ENCODE results near the gene TRIM32. TPM values are rescaled to one million over a fixed set of nuclear protein-coding genes. Genes with fewer than 3 reads are reported as not detected.

The TRIM32 gene
- total and polyA plus RNA-seq, 2 of the 13 experiments (the other 11 are each of a cell fraction or from before 2014, with no cell fraction given), result 6.5 to 7.7 TPM

DNA sequence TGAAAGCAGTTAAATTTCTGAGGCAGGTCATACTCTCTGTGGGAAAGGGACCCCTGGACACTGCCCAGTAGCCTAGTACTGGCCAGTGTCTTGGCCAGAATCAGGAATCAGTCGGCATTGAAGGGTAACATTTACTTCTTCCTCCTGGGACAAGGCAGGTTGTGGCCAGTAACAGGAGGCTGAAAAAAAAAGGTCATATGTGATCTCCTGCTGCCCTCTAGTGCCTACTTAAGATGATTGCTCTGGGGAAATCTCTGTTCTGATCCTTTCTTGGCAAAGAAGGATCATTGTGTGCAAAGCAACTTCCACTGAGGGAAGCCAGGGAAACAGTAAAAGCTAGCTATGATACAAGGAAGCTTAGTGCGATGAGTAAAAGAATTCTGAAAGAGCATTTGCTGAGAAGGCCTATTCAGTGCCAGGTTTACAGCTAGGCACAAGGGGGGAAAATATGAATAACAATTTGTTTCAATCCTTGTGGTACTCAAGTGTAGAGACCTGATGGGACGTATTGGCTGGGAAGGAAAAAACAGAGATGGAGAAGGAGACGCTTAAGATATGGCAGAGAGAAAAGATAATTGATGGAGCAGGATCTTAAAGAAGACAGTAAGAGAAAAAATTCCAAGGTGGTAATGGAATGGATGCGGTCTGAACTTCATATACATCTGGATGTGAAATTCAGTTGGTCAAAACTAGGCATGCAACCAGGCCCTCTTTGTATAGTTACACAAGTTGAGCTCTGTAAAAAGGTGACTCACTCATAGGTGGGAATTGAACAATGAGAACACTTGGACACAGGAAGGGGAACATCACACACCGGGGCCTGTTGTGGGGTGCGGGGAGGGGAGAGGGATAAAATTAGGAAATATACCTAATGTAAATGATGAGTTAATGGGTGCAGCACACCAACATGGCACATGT lies 25.8 kb upstream of the TRIM32 start (continued):
- no peak for TF ChIP-seq NCOA1 (CRISPR knock-in tag; IDR thresholded peaks at IDR 0.05)
- TF ChIP-seq ZNF207 (IDR thresholded peaks at IDR 0.05; ENCODE audit: borderline replicate concordance), result no peak
- TF ChIP-seq, protein P1, sequence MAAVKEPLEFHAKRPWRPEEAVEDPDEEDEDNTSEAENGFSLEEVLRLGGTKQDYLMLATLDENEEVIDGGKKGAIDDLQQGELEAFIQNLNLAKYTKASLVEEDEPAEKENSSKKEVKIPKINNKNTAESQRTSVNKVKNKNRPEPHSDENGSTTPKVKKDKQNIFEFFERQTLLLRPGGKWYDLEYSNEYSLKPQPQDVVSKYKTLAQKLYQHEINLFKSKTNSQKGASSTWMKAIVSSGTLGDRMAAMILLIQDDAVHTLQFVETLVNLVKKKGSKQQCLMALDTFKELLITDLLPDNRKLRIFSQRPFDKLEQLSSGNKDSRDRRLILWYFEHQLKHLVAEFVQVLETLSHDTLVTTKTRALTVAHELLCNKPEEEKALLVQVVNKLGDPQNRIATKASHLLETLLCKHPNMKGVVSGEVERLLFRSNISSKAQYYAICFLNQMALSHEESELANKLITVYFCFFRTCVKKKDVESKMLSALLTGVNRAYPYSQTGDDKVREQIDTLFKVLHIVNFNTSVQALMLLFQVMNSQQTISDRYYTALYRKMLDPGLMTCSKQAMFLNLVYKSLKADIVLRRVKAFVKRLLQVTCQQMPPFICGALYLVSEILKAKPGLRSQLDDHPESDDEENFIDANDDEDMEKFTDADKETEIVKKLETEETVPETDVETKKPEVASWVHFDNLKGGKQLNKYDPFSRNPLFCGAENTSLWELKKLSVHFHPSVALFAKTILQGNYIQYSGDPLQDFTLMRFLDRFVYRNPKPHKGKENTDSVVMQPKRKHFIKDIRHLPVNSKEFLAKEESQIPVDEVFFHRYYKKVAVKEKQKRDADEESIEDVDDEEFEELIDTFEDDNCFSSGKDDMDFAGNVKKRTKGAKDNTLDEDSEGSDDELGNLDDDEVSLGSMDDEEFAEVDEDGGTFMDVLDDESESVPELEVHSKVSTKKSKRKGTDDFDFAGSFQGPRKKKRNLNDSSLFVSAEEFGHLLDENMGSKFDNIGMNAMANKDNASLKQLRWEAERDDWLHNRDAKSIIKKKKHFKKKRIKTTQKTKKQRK (IDR thresholded peaks at IDR 0.05; ENCODE audit: low read length), result no peak
- TF ChIP-seq ZFP41 (CRISPR knock-in tag; IDR thresholded peaks at IDR 0.05; ENCODE audit: borderline replicate concordance), result no peak
- TF ChIP-seq SNRNP70 (IDR thresholded peaks at IDR 0.05; ENCODE audit: low read depth, low read length), result no peak
- no peak for TF ChIP-seq PRMT3 (CRISPR knock-in tag; IDR thresholded peaks at IDR 0.05; ENCODE audit: borderline replicate concordance, low read depth)
- peak; percentile 71 for TF ChIP-seq RAD21 (CRISPR knock-in tag; IDR thresholded peaks at IDR 0.05)
- TF ChIP-seq, protein P2, sequence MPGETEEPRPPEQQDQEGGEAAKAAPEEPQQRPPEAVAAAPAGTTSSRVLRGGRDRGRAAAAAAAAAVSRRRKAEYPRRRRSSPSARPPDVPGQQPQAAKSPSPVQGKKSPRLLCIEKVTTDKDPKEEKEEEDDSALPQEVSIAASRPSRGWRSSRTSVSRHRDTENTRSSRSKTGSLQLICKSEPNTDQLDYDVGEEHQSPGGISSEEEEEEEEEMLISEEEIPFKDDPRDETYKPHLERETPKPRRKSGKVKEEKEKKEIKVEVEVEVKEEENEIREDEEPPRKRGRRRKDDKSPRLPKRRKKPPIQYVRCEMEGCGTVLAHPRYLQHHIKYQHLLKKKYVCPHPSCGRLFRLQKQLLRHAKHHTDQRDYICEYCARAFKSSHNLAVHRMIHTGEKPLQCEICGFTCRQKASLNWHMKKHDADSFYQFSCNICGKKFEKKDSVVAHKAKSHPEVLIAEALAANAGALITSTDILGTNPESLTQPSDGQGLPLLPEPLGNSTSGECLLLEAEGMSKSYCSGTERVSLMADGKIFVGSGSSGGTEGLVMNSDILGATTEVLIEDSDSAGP (CRISPR knock-in tag; IDR thresholded peaks at IDR 0.05; ENCODE audit: borderline replicate concordance), result no peak
- TF ChIP-seq, protein P3, sequence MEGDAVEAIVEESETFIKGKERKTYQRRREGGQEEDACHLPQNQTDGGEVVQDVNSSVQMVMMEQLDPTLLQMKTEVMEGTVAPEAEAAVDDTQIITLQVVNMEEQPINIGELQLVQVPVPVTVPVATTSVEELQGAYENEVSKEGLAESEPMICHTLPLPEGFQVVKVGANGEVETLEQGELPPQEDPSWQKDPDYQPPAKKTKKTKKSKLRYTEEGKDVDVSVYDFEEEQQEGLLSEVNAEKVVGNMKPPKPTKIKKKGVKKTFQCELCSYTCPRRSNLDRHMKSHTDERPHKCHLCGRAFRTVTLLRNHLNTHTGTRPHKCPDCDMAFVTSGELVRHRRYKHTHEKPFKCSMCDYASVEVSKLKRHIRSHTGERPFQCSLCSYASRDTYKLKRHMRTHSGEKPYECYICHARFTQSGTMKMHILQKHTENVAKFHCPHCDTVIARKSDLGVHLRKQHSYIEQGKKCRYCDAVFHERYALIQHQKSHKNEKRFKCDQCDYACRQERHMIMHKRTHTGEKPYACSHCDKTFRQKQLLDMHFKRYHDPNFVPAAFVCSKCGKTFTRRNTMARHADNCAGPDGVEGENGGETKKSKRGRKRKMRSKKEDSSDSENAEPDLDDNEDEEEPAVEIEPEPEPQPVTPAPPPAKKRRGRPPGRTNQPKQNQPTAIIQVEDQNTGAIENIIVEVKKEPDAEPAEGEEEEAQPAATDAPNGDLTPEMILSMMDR (CRISPR knock-in tag; IDR thresholded peaks at IDR 0.05), result peak; percentile 84
- TF ChIP-seq, protein P4, sequence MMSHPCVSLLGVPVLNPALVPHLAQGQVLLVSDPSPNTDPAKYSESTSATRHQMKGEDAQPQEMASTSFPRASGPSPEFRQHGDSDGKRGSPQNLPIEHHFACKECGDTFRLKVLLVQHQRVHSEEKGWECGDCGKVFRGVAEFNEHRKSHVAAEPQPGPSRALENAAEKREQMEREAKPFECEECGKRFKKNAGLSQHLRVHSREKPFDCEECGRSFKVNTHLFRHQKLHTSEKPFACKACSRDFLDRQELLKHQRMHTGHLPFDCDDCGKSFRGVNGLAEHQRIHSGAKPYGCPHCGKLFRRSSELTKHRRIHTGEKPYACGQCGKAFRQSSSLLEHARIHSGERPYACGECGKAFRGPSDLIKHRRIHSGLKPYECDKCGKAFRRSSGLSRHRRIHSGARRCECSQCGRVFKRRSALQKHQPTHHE (CRISPR knock-in tag; IDR thresholded peaks at IDR 0.05; ENCODE audit: borderline replicate concordance), result no peak
- no peak for TF ChIP-seq ZNF230 (CRISPR knock-in tag; IDR thresholded peaks at IDR 0.05)
- peak; percentile 80 for TF ChIP-seq SMC3 (IDR thresholded peaks at IDR 0.05; ENCODE audit: low read length)
- no peak for TF ChIP-seq ZNF879 (CRISPR knock-in tag; IDR thresholded peaks at IDR 0.05)
- TF ChIP-seq YY1 (IDR thresholded peaks at IDR 0.05; ENCODE audit: insufficient read depth, insufficient replicate concordance, low read depth, low read length), result no peak
